PC-3 (cell line): Measurements from ENCODE around the gene ZMYM2.

Source experiments
- CTCF ChIP-seq: fragments of 300-600 bp; sonication (generic); conservative IDR thresholded peaks from 2 replicates; pipeline ENCODE4 v1.5.1; 2017; ENCODE audit warnings: antibody characterized with exemption, low read depth, mild to moderate bottlenecking, low read length
- EZH2 ChIP-seq: fragments of 300-600 bp; sonication (generic); IDR thresholded peaks from one replicate; pipeline ENCODE4 v1.6.1; 2017; ENCODE audit warnings: antibody characterized with exemption, mild to moderate bottlenecking, low read length; ENCODE audit not compliant: unreplicated experiment
- EZH2phosphoT487 ChIP-seq: fragments of 300-600 bp; sonication (generic); IDR thresholded peaks from 2 replicates; pipeline ENCODE4 v1.6.1; 2018; ENCODE audit warnings: mild to moderate bottlenecking, antibody characterized with exemption, low read length, borderline replicate concordance

GRCh38 chr13:20124303-20124702 is 165.8 kb downstream of the ZMYM2 start:
- no peak for TF ChIP-seq EZH2
- TF ChIP-seq CTCF = no peak
- TF ChIP-seq EZH2phosphoT487 = no peak
